GM20000 (cell line): ENCODE results near the gene KLHL29.

Experiments
- DNase-seq: peaks from one replicate; pipeline ENCODE4 v3.0.0; 2012; ENCODE audit warnings: low spot score
- TF ChIP-seq, protein P1 (sequence below): IDR thresholded peaks from 2 replicates; pipeline ENCODE4 v1.5.1; 2012; ENCODE audit warnings: mild to moderate bottlenecking, control low read depth; ENCODE audit errors: extremely low read depth, missing control alignments

Gene KLHL29

DNA sequence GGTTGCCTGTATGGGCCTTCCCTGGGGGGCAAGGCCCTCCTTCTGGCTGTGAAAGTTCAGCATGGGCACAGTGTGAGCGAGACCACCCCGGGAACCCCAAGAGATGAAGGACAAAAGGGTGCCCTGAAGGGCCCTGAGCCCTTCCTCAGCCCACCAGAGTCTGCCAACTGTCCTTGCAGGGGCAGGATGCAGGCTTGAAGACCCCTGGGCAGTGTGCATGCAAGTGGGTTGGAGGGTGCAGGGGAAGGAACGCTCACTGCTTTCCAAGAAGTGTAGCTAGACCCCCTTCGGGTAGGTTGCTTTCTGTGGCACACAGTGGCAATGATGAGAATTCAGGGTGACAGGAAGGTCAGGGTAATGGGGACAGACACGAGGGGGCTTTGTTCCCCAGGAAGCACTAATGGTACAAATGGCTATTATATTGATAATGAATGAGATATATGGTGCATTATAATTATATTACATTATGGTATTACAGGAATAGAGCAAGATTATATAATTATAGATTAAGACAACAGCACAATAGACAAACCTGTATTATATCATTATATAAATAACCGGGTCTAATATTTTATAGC, 313.2 kb downstream of the KLHL29 start:
- TF ChIP-seq, protein P1, sequence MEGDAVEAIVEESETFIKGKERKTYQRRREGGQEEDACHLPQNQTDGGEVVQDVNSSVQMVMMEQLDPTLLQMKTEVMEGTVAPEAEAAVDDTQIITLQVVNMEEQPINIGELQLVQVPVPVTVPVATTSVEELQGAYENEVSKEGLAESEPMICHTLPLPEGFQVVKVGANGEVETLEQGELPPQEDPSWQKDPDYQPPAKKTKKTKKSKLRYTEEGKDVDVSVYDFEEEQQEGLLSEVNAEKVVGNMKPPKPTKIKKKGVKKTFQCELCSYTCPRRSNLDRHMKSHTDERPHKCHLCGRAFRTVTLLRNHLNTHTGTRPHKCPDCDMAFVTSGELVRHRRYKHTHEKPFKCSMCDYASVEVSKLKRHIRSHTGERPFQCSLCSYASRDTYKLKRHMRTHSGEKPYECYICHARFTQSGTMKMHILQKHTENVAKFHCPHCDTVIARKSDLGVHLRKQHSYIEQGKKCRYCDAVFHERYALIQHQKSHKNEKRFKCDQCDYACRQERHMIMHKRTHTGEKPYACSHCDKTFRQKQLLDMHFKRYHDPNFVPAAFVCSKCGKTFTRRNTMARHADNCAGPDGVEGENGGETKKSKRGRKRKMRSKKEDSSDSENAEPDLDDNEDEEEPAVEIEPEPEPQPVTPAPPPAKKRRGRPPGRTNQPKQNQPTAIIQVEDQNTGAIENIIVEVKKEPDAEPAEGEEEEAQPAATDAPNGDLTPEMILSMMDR: no peak
- no peak for DNase-seq

DNA sequence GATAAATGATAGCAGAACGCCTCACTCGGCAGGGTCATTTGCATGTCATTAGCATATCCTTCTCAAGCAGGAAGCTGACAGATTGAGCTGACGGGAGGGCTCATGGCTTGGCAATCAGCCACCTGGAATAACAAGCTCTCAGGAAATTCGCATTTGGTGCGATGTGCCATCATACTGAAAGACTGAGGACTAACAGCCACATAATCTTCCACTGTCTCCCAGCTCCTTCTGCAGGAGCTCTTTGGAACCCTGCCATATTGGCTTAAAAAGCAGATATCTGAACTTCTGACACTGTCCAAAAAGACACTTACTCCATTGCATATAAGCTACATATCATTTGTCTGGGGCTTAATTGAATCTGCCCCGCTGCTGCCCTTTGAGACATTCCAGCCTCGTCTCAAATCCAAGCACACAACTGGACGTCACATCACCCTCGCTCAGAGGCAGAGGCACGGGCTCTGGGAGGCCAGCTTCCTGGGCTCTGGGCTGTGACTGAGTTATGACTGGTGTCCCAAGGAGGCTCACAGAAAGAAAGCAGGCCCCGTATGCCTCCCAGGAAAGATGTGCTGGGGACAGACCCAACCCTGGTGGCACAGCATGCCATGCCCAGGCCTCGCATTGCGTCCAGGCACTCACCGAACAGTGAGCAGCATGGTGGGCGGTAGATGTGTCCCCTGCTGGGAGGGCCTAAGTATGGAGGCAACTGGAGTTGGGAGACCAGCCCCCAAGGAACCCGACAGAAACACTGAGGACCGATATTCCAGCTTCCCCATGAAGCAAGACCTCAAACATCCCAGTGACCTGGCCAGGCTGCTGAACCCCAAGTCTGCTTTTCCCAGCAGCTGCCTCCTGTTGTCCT, 314.0 kb downstream of the KLHL29 start:
- TF ChIP-seq, protein P1: no peak
- DNase-seq: no peak

DNA sequence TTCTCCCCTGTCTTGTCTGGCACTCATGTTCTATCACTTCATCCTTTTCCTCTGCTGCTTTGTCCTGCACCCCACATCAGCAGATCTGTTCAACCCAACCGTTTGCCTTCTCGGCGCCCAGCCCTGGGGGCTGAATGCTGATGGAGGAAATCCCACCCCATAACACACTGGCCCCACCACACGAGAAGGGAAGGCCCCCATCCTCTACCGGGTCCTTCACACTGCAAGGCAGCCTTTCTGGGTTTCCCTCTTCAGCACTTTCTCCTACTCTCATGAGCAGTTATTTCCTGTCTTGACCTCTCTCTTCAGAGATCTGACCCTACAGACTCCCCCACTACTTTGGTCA, 314.6 kb downstream of the KLHL29 start:
- TF ChIP-seq, protein P1: no peak
- DNase-seq: no peak

DNA sequence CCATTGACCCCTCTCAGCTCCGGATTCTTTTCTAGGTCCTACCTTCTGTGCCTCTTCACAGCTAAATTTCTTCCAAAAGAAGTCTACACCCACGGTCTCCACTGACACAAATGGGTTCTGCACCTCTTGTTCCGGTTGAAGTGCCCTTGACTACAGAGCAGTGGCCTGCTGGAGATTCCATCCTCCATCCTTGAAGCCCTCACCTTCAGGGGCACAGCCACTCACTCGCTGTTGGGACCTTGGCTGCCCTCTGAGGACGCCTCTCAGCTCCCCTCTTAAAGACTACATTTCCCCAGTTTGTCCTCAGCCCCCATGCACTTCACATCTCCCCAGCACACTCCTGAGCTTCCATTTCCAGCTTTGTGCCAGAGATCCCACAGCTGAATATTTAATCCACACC, 315.6 kb downstream of the KLHL29 start:
- DNase-seq: no peak
- TF ChIP-seq, protein P1: no peak

DNA sequence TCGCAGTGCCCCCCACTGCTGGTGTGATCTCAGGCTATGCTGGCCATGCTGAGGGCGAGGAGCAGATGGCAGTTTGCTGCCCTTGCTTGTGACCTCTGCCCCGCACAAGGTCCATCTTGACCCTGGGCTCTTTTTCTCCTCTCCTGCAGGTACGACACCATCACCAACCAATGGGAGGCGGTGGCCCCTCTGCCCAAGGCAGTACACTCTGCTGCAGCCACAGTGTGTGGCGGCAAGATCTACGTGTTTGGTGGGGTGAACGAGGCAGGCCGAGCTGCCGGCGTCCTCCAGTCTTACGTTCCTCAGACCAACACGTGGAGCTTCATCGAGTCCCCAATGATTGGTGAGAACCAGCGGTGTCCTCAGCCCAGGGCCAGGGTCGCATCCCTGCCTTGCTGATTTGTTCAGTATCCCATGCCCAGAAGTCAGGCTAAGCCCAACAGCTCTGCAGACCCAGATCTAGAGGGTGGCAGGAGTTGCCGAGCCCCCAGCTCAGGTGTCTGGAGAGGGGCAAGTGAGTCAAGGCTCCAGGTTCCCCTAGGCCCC, 318.1 kb downstream of the KLHL29 start:
- TF ChIP-seq, protein P1: no peak
- DNase-seq: no peak

DNA sequence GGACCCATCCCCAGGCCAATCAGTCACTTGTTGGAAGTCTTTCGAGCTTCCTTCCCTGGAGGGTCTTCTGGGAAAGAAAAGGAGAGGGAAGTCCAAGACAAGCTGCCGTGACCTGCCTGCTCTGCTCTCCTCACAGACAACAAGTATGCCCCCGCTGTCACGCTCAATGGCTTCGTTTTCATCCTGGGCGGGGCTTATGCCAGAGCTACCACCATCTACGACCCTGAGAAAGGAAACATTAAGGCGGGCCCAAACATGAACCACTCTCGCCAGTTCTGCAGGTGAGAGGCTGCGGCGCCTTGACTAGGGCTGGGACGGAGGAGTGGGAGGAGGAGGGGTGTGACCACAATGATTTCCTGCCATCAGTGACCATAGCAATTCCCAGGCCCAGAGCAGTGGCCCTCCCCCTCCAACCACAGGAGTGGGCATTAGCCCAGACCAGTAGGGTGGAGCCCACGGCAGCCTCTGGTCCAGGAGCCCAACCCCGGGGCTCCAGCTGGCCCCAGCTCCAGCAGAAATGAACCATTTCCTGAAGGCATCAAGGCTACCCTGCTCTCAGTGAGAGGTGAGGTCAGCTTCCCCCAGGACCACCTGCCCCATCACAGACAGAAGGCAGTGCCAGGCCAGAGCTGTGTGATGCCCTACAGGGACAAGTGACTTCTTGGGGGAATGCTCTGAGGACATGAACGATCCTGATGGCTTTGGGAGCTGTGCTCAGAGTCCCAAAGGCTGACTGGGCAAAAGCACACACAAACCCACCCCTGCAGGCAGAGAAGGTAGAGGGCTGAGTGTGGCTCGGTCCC, 318.8 kb downstream of the KLHL29 start:
- no peak for DNase-seq
- TF ChIP-seq, protein P1: no peak
